Skeletal muscle tissue (tissue), 1 donor: ENCODE measurements around the gene FUCA1. TPM values are rescaled to one million over a fixed set of nuclear protein-coding genes. Genes with fewer than 3 reads are reported as not detected.

Source experiments
- total RNA-seq: library from RNA; depleted of rRNA; stranded (reverse); fragments of >200 nt; gene quantifications from one replicate; pipeline ENCODE4 v1.2.3, GENCODE V29; 2014

Gene FUCA1
- total RNA-seq, 1 donor from 2014 or later, result 21.9 TPM

Other genes starting within 250 kb of the FUCA1 start
- 1,434 TPM for gene RPL11, start 176.5 kb downstream of the FUCA1 start, total RNA-seq
- 14.1 TPM for gene ELOA, start 124.8 kb downstream of the FUCA1 start, total RNA-seq
- gene PITHD1, start 89.9 kb downstream of the FUCA1 start, total RNA-seq, result 53.2 TPM
- 21.9 TPM for gene LYPLA2, start 77.1 kb downstream of the FUCA1 start, total RNA-seq
- 17.2 TPM for gene GALE, start 67.5 kb downstream of the FUCA1 start, total RNA-seq
- 31.3 TPM for gene HMGCL, start 42.9 kb downstream of the FUCA1 start, total RNA-seq
- gene CNR2, start 45.1 kb upstream of the FUCA1 start, total RNA-seq, result under 0.01 TPM
- gene PNRC2, start 91.5 kb upstream of the FUCA1 start, total RNA-seq, result 62.6 TPM
- 65.2 TPM for gene SRSF10, start 112.0 kb upstream of the FUCA1 start, total RNA-seq
- 340 TPM for gene MYOM3, start 243.8 kb upstream of the FUCA1 start, total RNA-seq